A673 (cell line): ENCODE data around the gene ETFRF1. TPM values are rescaled to one million over a fixed set of nuclear protein-coding genes. Genes with fewer than 3 reads are reported as not detected.

Experiments
- BruUV-seq: library from RNA; stranded (reverse); fragments of 400-500 nt; replicated peaks from 2 replicates; lab custom pipeline; 2021; lab: Mats Ljungman, UMichigan
- CTCF ChIA-PET: fragments of 300-600 bp; sonication (Branson Sonifier 250); formaldehyde crosslinking; loops from one replicate; lab custom pipeline; 2022; ENCODE audit warnings: antibody characterized with exemption; lab: Charles Lee
- POLR2A ChIA-PET: fragments of 300-600 bp; sonication (Branson Sonifier 250); formaldehyde crosslinking; loops from one replicate; lab custom pipeline; 2022; ENCODE audit warnings: antibody characterized with exemption; ENCODE audit not compliant: low non-redundant PET; lab: Charles Lee
- DNase-seq: peaks from one replicate; pipeline ENCODE4 v3.0.0-alpha.2; 2015; ENCODE audit warnings: low spot score
- H3K27ac ChIP-seq: fragments of 200-600 bp; sonication (generic); 2 replicates; pipeline ENCODE4 v1.5.1; 2016; ENCODE audit warnings: mixed run types, low read depth, mild to moderate bottlenecking, mixed read lengths, antibody characterized with exemption, low read length; ENCODE audit not compliant: poor library complexity, severe bottlenecking
- H3K27me3 ChIP-seq: fragments of 200-600 bp; sonication (generic); replicated peaks from 2 replicates; pipeline ENCODE4 v1.6.1; 2017; ENCODE audit warnings: mixed run types, low read depth, mild to moderate bottlenecking, mixed read lengths, antibody characterized with exemption, low read length; ENCODE audit not compliant: insufficient read depth, poor library complexity
- H3K36me3 ChIP-seq: fragments of 200-600 bp; sonication (generic); 2 replicates; pipeline ENCODE4 v1.6.1; 2016; ENCODE audit warnings: mixed run types, mild to moderate bottlenecking, mixed read lengths, antibody characterized with exemption, low read length; ENCODE audit not compliant: insufficient read depth, poor library complexity, severe bottlenecking
- H3K4me1 ChIP-seq: fragments of 200-600 bp; sonication (generic); 2 replicates; pipeline ENCODE4 v1.6.1; 2017; ENCODE audit warnings: mixed run types, mild to moderate bottlenecking, mixed read lengths, antibody characterized with exemption, low read length; ENCODE audit not compliant: insufficient read depth, poor library complexity, severe bottlenecking
- H3K4me3 ChIP-seq: fragments of 200-600 bp; sonication (generic); 2 replicates; pipeline ENCODE4 v1.5.1; 2016; ENCODE audit warnings: low read depth, mixed run types, mild to moderate bottlenecking, mixed read lengths, low read length; ENCODE audit not compliant: poor library complexity, severe bottlenecking
- H3K9me3 ChIP-seq: fragments of 200-600 bp; sonication (generic); 2 replicates; pipeline ENCODE4 v1.6.1; 2016; ENCODE audit warnings: mixed run types, low read depth, mild to moderate bottlenecking, mixed read lengths, antibody characterized with exemption, low read length; ENCODE audit not compliant: poor library complexity, severe bottlenecking
- EZH2 ChIP-seq: fragments of 200-600 bp; sonication (generic); IDR thresholded peaks from 2 replicates; pipeline ENCODE4 v1.6.1; 2017; ENCODE audit warnings: borderline replicate concordance, low read depth, mild to moderate bottlenecking, mixed read lengths, antibody characterized with exemption, low read length; ENCODE audit not compliant: poor library complexity, severe bottlenecking
- intact Hi-C: fragments of 100-400 bp; cut with micrococcal nuclease; formaldehyde crosslinking; loops from one replicate; pipeline ENCODE4 v1.10.0; 2022; ENCODE audit not compliant: unreplicated experiment
- total RNA-seq: library from RNA; stranded (reverse); gene quantifications from 2 replicates; pipeline ENCODE4 v1.2.3, GENCODE V29; 2021
- TF ChIP-seq, protein P1 (sequence below): fragments of 300-800, 200-600 bp; sonication (generic); conservative IDR thresholded peaks from 2 replicates; pipeline ENCODE4 v1.5.1; 2017; ENCODE audit warnings: low read depth, mild to moderate bottlenecking, antibody characterized with exemption, low read length, moderate library complexity, mixed read lengths

ETFRF1 gene
- total RNA-seq, 1 experiment from 2014 or later = 12.9 TPM

DNA sequence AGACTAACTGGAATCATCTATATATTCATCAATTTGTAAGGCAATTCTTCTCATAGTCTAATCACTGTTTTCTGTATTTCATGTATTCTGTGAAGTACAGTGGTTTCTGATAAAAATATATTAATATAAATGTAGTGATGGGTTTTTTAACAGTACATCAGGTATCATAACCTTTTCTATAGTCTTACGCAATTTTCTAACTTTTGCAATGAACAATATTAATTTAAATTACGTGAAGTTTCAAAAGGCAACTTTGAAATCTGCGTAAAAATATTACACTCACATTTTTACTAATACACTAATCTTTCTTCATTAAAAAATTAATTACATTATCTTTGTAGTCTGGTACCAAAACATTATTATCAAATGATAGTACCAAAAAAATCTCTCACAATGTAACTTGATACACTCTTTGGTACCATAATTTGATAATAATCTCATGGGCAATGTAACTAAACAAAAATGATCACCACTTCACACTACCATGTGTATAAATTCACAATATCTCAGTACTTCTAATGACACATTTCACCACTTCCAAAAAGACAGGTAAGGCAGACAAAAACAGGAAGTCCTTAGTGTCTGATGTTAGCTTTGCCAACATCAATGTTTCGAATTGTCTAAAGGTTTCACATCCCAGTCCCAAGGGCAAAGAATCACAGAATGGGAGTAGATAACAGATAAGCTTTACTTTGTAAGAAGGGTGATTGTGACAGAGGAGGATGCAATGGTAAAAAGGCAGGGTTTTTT is 8.8 kb upstream of the ETFRF1 start:
- intact Hi-C loops = no loop called here
- no peak overlapping the region for H3K27ac ChIP-seq
- TF ChIP-seq, protein P1, sequence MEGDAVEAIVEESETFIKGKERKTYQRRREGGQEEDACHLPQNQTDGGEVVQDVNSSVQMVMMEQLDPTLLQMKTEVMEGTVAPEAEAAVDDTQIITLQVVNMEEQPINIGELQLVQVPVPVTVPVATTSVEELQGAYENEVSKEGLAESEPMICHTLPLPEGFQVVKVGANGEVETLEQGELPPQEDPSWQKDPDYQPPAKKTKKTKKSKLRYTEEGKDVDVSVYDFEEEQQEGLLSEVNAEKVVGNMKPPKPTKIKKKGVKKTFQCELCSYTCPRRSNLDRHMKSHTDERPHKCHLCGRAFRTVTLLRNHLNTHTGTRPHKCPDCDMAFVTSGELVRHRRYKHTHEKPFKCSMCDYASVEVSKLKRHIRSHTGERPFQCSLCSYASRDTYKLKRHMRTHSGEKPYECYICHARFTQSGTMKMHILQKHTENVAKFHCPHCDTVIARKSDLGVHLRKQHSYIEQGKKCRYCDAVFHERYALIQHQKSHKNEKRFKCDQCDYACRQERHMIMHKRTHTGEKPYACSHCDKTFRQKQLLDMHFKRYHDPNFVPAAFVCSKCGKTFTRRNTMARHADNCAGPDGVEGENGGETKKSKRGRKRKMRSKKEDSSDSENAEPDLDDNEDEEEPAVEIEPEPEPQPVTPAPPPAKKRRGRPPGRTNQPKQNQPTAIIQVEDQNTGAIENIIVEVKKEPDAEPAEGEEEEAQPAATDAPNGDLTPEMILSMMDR = no peak
- TF ChIP-seq EZH2 = no peak
- no peaks in the 10 kb centered on the region for H3K4me1 ChIP-seq
- no peak for DNase-seq
- H3K36me3 ChIP-seq = no peaks in the 10 kb centered on the region
- H3K9me3 ChIP-seq = no peaks in the 10 kb centered on the region
- CTCF ChIA-PET = no interaction called here
- H3K27me3 ChIP-seq = no peaks in the 10 kb centered on the region
- POLR2A ChIA-PET = no interaction called here
- no TSS peak for BruUV-seq
- no peak overlapping the region for H3K4me3 ChIP-seq

DNA sequence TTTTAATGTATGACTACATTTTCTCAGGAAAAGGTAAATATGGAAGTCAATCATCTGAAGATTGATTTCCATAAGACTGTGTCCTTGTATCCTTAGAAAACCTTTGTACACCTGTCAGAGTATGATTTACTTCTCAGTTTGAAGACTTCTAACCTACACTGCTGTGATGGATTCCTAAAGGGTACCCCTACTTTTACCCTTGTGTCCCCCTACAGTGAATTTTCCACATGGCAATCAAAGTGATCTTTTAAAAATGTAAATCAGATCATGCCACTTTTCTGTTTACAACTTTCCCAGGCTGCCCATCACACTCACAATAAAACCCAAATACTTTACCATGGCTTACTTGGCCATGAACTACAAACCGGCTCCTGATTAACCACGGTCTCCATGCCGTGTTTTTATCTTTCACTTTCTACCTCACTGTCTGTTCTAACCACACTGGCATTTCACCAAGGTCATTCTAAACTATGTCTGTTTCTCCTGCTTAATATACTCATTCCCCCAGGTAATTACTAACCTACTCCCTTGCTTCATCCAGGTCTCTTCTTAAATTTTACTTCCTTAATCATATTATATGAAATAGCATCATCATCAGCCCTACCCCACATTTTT is 8.1 kb upstream of the ETFRF1 start:
- Histone ChIP-seq H3K4me1 (no peaks in the 10 kb centered on the region), H3K27me3 (no peaks in the 10 kb centered on the region), H3K36me3 (no peaks in the 10 kb centered on the region), H3K4me3 (no peak overlapping the region), H3K27ac (no peak overlapping the region), H3K9me3 (no peaks in the 10 kb centered on the region)
- no TSS peak for BruUV-seq
- CTCF ChIA-PET = no interaction called here
- POLR2A ChIA-PET = no interaction called here
- TF ChIP-seq, protein P1 = no peak
- intact Hi-C loops = no loop called here
- DNase-seq = no peak

DNA sequence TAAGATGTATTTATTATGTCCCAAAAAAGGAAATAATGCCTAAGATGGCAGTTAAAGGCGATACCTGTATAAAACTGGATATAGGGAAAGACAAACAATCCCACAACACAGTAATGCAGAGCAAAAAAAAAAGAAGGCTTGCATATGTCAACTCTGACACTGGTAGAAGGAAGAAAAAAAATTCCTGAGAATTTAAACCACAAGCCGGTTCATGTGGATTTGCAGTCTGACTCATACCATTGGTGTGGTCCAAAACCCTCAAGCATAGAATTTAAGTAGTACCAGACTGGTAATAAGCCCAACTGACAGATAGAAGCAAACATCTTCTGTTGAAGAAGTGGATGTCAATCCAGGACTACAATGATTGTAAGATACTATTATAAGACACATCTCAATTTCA is 7.3 kb upstream of the ETFRF1 start:
- TF ChIP-seq, protein P1 = no peak
- TF ChIP-seq EZH2 = no peak
- CTCF ChIA-PET = no interaction called here
- no peaks in the 10 kb centered on the region for H3K4me1 ChIP-seq
- H3K36me3 ChIP-seq = no peaks in the 10 kb centered on the region
- H3K27ac ChIP-seq = no peak overlapping the region
- BruUV-seq = no TSS peak
- H3K9me3 ChIP-seq = no peaks in the 10 kb centered on the region
- no peak for DNase-seq
- no peak overlapping the region for H3K4me3 ChIP-seq
- intact Hi-C loops = no loop called here
- no peaks in the 10 kb centered on the region for H3K27me3 ChIP-seq
- POLR2A ChIA-PET = no interaction called here
